NCI-H345 (cell line): Measurements from ENCODE around the gene APOLD1.
"Not testable (repeated sequence)": the region's sequence is repeated elsewhere in the genome, so short reads cannot be mapped to it uniquely, and the experiment has no call there.

ENCODE experiments used
- DNase-seq: peaks from one replicate; lab custom pipeline; 2025; lab: John Stamatoyannopoulos, UW

The APOLD1 gene

GRCh38 chr12:12807970-12808702, 22.7 kb downstream of the APOLD1 start:
- peak; percentile 51 for DNase-seq

DNA sequence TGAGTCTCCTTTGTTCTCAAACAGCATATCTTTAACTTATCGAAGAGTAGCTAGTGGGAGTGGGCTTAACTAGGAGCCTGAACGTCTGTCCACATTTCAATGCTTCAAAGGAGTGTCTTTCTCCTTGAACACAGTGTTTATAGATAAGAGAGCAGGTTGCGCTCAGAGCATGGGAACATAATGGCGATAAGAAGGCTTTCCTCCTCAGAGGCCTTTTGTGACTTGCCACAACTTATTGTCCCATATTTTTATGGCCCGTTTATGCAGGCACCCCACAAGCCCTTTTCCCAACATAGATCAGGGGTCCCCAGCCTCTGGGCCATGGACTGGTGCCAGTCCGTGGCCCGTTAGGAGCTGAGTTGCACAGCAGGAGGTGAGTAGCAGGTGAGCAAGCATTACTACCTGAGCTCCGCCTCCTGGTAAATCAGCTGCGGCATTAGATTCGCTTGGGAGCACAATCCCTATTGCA, 25.1 kb downstream of the APOLD1 start:
- peak; percentile 18 for DNase-seq

DNA sequence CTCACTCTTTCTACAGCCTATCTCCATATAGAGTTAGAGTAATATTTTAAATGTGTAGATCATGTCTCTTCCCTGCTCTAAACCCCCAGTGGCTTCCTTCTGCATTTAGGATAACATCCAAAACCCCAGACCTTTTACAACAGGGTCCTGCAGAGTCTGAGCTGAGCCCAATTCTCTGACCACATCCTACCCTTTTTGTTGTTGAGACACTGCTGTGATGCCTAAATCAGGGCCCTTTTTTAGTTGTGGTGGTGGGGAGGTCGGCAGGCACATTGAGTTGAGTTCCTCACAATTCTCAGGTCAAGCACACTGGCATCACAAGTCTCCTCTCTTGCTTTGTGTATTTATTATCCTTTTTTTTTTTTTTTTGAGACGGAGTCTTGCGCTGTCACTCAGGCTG, 25.9 kb downstream of the APOLD1 start:
- DNase-seq, result no peak

DNA sequence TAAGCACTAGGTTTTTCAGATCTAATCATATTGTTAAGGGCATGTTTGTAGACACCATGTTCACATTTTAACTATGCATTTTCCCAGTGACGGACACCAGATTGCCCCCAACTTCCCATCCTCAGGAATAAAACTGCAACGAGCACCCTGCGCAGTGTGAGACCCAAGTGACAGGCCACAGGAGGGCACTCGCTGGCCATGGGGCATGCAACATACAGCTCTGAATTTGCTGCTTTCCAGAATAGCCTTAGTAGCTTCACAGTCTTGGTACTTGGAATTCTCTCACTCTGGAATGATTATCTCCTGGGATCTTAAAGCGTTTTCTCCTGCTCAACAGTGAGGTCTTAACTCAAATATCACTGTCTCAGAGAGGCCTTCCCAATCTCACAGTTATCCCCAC, 26.7 kb downstream of the APOLD1 start:
- no peak for DNase-seq

GRCh38 chr12:12812618-12813119, 27.2 kb downstream of the APOLD1 start:
- DNase-seq, result no peak

DNA sequence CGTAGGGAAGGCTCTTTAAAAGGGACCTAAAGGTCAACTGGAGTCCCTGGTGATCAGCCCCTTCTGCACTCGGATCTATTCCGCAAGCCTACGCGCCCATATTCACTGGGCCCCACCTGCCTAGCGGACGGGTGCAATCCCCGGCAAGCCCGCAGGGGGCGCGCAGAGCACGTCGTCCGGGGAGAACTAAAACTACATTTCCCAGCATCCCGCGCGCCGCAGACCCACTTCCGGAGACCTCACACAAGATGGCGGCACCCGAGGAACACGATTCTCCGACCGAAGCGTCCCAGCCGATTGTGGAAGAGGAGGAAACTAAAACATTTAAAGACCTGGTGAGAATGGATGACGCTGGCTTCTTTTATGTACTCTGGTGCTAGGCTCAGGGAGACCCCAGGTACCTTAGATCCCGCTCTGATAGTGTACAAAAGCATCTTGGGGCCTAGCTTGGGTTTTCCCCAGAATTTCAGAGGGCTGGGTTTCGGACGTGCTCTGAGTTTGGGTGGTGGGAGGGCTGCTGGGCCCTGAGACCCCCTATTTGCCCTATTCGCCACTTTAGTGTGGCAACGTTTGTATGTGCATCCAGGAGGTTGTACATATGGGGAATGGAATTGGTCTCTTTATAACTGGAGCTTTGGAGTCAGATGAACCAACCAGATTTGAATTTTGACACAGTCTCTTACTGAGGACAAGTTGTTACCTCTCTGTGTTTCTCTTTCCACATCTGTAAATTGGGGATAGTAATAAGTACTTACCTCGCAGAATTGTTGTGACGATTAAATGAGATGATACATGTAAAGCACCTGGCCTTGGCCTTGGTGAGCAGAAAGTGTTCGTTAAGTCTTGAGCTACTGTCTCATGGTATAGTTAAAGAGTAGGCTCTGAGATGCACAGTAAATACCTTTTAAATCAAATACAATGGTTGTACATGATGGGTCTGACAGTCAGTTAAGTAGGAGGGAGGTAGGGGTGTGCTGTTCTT, 28.0 kb downstream of the APOLD1 start, which contains the start of gene DDX47:
Gene DDX47, plus strand, starts transcription at position 227 of the 982 bp plus-strand sequence. Its CDS starts 22 bp downstream, at position 249.
- peak; percentile 96 for DNase-seq

- no peak for DNase-seq
These were observed 32.2 kb downstream of the APOLD1 start for GRCh38 chr12:12817616-12818015.

GRCh38 chr12:12818701-12819100, 33.2 kb downstream of the APOLD1 start:
- no peak for DNase-seq

DNA sequence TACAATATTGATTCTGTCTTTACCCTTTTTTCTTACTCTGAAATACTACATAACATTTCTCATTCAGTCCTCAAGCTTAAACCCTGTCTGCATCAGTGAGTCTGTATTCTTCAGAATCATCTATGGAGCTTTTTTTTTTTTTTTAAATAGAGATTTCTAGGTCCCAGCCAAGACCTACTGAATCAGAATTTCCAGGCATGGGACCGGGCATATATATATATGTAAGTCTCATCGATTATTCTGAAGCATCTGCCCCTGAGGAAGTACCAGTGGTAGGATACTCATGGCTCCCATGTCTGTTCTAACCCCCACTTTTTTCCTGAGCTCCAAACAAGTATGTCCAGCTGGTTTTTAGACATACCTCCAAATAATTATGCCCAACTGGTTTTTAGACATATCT, 33.8 kb downstream of the APOLD1 start:
- DNase-seq, result no peak

DNA sequence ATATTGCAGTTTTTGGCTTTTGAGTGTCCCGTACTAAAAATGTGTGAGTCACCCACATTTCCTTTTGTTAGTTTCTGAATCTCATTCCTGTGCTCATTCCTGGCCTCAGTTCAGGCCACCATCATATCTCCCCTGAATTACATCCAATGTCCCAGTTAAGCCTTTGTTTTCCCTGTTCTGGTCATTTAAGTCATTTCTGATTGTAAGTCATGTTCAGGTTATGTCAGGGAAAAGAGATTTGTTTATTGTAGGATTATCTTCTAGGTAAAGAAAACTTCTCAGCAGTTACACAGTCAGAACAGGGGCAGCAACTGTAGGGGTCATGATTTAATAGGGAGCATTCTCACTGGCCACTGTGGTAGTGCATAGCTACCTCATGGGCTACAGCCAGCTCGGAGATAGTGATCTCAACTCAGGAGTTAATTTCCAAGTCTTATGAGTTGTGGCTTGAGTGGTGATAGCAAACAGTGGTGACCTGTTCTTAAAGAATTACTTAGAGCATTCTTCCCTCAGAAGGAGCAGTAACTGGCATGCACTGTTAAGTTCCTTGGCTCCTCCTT, 34.4 kb downstream of the APOLD1 start:
- no peak for DNase-seq

DNA sequence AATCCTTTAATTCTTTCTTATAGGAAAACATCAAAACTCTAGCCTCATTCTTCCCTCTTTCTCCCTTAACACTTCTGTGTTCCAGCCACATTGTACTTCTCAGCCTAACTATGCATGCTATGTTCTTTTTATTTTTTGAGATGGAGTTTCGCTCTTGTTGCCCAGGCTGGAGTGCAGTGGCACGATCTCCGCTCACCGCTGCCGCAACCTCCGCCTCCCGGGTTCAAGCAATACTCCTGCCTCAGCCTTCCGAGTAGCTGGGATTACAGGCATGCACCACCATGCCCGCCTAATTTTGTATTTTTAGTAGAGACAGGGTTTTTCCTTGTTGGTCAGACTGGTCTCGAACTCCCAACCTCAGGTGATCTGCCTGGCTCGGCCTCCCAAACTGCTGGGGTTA, 34.9 kb downstream of the APOLD1 start:
- DNase-seq, result not testable (repeated sequence)

DNA sequence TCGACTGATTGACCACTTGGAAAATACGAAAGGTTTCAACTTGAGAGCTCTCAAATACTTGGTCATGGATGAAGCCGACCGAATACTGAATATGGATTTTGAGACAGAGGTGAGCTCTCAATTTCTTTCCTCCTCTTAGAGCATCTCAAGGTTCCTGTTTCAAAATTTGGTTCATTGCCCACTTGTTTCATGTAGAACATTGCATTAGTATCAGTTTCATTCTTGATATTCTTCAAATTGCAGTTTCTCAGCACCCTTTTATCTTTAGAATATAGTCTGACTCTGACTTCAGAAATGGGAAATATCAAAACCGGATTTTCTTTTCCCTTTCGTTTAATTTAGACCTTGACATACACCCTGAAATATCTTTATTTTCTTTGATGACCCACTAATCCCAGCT, 36.5 kb downstream of the APOLD1 start:
- no peak for DNase-seq

GRCh38 chr12:12822886-12823285, 37.4 kb downstream of the APOLD1 start:
- DNase-seq, result no peak

DNA sequence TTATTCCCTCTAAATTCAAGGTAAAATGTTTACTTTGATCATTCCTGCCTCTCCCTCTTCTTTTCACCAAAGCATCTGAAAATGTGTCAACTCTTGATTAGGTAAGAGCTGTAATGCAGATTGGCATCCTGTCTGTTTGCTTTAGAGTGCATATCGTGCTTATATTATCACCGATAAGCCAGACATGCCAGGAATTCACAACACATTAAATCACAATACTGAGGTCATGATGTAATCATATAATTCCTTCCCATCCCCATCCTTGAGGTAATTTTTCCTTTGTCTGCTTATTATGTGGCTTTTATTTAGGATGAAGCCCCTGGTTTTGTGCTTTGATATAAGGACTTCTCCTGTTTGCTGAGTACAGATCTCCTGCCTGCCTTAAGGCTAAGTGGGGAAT, 37.8 kb downstream of the APOLD1 start:
- no peak for DNase-seq

DNA sequence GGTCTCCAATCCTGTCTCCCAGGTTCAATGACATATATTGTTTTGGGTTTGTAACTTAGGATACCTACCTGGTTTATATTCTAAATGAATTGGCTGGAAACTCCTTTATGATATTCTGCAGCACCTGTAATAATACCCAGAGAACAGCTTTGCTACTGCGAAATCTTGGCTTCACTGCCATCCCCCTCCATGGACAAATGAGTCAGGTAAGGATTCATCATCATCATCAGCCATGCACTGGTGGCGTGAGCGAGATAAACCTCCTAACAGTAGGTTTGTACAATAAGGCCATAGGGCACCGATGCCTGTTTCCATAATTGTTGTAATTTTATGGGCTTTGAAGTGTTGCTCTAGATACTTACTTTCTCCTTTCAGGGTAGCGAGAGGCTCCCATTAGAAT, 38.4 kb downstream of the APOLD1 start:
- no peak for DNase-seq

DNA sequence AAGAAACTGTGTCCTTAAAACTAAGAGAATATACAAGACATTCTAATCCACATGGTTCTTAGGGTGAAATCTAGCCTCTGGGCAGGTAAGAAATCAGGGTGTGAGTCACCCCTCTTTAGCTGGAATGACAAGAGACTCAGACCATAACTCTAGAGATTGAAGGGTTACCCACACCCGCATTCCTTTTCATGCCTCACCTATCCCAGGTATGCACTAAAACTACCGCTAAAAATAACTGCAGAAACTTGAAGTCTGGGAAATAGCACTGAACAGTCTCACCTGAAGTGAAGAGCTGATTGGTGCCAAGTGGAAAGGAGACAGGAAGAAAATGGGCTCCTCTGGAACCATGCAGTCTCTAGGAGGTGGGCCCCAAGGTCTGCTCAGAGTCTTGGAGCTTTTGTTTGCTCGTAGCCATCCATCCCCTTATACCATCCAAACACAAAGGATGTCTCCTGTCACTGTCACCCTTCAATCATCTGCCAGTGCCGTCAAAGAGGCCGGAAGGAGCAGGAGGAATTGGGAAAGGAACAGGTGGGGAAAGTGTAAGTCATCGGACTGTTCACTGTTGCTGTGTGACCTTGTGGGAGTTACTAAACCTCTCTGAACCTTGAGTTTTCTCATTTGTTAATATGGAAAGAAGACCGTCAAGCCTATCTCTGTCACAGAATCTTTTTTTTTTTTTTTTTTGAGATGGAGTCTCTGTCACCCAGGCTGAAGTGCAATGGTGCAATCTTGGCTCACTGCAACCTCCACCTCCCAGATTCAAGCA, 50.1 kb downstream of the APOLD1 start:
- no peak for DNase-seq

GRCh38 chr12:12836571-12836970, 51.1 kb downstream of the APOLD1 start:
- DNase-seq, result no peak

- DNase-seq, result peak; percentile 31
These were observed 51.8 kb downstream of the APOLD1 start for GRCh38 chr12:12837025-12837812.

DNA sequence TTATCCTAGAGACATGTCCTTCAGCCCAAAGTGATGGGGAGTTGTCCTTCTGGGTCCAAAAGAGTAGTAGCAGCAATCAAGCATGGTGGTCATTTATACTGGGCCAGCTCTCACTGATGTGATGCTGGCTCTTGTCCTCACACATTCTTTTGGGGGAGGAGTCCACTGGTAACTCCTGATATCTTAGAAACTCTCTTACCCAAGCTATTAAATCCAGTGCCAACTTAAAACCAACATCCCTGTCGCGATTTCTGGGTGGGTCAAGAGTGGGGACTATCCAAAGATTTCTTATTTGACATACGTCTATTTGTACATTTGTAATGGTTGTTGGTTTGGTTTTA, 52.3 kb downstream of the APOLD1 start:
- DNase-seq, result no peak

- DNase-seq, result no peak
These were observed 53.5 kb downstream of the APOLD1 start for GRCh38 chr12:12839003-12839395.

DNA sequence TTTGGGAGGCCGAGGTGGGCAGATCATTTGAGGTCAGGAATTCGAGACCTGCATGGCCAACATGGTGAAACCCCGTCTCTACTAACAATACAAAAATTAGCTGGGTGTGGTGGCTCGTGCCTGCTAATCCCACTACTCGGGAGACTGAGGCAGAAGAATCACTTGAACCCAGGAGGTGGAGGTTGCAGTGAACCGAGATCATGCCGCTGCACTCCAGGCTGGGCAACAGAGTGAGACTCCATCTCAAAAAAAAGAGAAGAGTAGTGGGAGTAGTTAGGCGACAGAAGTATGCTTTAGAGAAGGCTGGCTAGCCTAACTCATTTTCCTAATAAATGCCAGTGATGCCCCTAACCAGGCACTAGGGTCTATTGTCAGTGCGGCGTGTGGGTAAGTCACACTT, 54.0 kb downstream of the APOLD1 start:
- DNase-seq, result not testable (repeated sequence)
